HG03432 (cell line): Measurements from ENCODE around the gene ZNF512.
"Not testable (repeated sequence)": the region's sequence is repeated elsewhere in the genome, so short reads cannot be mapped to it uniquely, and the experiment has no call there.

Source experiments
- ATAC-seq: cut with Tn5 transposase; IDR thresholded peaks from one replicate; pipeline ENCODE4 v1.9.1; 2021; ENCODE audit warnings: mild to moderate bottlenecking, moderate library complexity; ENCODE audit not compliant: unreplicated experiment

Gene ZNF512, protein sequence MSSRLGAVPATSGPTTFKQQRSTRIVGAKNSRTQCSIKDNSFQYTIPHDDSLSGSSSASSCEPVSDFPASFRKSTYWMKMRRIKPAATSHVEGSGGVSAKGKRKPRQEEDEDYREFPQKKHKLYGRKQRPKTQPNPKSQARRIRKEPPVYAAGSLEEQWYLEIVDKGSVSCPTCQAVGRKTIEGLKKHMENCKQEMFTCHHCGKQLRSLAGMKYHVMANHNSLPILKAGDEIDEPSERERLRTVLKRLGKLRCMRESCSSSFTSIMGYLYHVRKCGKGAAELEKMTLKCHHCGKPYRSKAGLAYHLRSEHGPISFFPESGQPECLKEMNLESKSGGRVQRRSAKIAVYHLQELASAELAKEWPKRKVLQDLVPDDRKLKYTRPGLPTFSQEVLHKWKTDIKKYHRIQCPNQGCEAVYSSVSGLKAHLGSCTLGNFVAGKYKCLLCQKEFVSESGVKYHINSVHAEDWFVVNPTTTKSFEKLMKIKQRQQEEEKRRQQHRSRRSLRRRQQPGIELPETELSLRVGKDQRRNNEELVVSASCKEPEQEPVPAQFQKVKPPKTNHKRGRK

DNA sequence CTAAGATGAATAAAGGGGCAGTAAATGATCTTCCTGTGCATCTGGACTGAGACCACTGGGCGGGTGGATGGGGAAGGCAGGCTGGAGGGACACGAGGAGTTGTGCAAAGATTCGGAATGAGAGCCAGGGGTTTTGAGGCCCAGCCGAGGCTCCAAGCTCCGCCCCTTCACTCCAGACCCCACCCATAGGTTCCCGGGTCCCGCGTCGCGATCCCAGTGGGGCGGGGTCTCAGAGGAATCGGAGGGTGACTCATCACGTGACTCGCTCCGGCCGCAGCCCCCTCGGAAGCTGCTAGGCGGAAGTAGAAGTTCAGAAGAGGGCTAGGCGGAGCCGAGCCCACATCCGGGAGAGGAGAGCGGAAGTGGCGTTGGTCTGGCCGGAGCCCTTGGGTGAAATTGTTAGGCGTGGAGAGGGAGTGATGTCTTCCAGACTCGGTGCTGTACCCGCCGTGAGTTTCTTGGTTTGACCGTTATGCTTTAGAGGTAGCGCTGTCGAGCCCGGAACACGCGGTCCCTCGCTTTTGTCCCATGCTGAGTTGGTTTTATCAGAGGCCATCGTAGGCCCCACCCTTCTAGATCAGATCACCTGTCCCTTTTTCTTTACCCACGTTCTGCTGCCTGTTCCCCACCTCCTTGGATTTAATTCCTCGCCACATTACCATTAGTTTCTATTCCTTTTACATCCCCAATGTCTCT, at the start of gene ZNF512:
ZNF512 (plus strand) TSS at position 348 of the 695 bp plus-strand sequence; CDS start at position 419, 71 bp downstream.
- ATAC-seq, result peak; percentile 93

DNA sequence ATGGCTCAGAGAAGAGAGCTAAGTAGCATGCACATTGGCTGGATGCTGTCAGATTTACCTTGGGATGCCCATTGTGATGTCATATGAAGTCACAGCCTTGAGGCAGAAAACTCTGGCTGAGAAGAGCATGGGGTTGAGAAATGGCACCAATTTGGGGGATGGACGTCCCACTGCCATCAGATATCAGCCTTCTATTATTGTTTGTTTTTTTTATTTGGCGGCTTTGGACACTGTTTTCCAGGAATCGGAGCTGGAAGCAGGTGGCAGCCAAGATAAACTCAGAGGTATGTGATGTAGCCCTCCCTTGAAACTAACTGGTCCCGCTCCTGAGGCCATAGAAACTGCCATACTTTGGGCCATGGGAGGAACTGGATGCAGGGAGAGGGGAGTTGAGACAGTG, 45.6 kb upstream of the ZNF512 start:
- no peak for ATAC-seq

DNA sequence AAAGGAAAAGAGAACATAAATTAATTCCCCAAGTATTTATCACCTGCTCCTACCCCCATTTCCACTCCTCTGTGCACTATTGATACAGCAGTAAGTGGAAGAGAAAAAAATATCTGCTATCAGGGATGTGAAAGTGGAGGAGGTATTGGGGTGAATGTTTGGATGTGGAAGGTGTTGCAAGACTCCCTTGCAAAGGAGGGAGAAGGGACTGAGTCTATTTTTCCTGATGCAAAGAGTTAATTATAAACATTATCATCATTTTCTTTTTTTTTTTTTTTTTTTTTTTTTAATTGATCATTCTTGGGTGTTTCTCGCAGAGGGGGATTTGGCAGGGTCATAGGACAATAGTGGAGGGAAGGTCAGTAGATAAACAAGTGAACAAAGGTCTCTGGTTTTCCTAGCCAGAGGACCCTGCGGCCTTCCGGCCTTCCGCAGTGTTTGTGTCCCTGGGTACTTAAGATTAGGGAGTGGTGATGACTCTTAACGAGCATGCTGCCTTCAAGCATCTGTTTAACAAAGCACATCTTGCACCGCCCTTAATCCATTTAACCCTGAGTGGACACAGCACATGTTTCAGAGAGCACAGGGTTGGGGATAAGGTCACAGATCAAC, 43.9 kb upstream of the ZNF512 start:
- not testable (repeated sequence) for ATAC-seq

DNA sequence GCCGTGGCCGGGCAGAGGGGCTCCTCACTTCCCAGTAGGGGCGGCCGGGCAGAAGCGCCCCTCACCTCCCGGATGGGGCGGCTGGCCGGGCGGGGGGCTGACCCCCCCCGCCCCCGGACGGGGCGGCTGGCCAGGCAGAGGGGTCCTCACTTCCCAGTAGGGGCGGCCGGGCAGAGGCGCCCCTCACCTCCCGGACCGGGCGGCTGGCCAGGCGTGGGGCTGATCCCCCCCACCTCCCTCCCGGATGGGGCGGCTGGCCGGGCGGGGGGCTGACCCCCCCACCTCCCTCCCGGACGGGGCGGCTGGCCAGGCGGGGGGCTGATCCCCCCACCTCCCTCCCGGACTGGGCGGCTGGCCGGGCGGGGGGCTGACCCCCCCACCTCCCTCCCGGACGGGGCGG, 43.2 kb upstream of the ZNF512 start:
- not testable (repeated sequence) for ATAC-seq

DNA sequence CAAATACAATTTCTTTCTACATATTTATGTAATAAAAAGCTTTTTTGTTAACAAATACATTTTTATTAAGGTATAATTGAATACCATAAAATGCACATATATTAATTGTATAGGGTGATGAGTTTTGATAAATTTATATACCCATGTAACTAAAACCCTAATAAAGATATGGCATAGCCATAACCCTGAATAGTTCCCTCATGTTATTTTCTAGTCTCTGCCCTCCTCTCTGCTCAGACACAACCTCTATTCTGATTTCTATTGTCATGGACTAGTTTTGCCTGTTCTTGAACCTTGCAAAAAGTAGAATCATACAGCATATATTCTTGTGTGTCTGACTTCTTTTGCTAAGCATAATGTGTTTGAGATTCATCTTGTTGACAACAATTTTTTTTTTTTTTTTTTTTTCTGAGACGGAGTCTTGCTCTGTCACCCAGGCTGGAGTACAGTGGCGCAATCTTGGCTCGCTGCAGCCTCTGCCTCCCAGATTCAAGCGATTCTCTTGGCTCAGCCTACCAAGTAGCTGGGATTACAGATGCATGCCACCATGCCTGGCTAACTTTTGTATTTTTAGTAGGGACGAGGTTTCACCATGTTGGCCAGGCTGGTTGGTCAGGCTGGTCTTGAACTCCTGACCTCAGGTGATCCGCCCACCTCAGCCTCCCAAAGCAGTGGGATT, 38.6 kb upstream of the ZNF512 start:
- ATAC-seq, result no peak

DNA sequence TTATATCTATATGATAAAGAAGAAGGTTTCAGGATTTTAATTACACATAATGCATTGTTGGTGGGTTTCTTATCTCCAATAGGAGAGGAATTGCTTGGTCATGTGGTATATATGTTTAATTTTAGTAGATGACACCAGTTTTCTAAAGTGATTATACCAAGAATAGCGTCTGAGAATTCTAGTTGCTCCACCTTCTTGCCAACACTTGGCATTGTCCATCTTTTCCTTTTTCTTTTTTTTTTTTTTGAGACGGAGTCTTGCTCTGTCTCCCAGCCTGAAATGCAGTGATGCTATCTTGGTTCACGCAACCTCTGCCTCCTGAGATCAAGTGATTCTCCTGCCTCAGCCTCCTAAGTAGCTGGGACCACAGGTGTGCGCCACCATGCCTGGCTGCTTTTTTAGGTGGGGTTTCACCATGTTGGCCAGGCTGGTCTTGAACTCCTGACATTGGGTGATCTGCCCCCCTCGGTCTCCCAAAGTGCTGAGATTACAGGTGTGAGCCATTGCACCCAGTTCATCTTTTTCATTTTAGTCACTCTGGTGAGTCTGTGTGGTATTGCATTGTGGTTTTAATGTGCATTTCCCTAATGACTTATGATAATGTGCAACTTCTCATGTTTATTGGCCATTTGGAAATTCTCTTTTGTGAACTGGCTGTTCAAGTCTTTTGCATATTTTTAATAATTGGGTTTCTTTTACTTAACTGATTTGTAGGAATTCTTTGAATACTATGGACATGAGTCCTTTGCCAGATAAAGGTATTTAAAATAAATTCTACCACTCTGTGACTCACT, 37.3 kb upstream of the ZNF512 start:
- no peak for ATAC-seq

DNA sequence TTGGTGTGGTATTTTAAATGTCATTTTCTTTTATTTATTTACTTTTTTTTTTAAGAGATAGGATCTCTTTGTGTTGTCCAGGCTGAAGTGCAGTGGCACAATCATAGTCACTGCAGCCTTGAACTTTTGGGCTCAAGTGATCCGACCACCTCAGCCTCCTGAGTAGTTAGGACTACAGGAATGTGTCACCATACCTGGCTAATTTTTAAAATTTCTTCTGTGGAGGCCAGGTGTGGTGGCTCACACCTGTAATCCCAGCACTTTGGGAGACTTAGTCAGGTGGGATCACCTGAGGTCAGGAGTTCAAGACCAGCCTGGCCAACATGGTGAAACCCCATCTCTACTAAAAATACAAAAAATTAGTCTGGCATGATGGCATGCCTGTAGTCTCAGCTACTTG, 33.5 kb upstream of the ZNF512 start:
- ATAC-seq, result no peak

DNA sequence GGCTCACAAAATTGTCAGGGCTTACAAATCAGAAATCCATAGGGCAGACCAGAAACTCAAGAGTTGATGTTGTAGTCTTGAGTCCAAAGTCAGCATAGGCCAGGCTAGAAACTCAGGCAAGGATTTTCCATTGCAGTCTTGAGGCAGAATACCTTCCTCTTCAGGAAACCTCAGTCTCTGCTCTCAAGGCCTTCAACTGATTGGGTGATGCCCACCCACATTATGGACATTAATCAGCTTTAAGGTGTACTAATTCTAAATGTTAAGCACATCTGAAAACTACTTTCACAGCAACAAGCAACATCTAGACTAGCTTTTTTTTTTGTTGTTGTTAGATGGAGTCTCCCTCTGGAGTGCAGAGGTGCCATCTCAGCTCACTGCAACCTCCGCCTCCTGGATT, 31.3 kb upstream of the ZNF512 start:
- ATAC-seq, result no peak

DNA sequence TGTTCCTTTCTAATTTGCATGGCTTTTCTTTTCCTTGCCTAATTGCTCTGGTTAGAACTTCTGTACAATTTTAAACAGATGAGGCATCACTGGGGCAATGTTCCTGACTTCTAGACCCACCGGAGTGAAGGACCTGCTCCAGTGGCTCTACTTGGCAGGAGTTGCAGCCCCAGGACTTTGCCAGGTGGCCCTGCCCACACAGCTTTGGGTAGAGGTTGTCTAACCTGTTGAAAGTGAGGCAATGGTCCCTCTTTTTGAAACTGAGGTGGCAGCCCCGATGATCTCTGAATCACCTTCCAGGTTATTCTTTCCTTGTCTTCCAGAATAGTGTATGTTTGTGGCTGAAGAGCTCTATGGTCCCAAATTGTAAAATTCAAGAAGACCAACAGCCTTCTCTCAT, 29.9 kb upstream of the ZNF512 start:
- ATAC-seq, result no peak

DNA sequence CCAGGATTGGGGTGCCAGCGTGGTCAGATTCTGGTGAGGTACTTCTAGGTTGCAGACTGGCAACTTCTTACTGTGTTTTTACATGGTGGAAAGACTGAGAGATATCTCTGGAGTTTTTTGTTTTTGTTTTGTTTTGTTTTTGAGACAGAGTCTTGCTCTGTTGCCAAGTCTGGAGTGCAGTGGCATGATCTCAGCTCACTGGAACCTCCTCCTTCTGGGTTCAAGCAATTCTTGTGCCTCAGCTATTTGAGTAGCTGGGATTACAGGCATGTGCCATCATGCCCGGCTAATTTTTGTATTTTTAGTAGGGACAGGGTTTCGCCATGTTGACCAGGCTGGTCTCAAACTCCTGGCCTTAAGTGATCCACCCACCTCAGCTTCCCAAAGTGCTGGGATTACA, 28.4 kb upstream of the ZNF512 start:
- ATAC-seq, result not testable (repeated sequence)

DNA sequence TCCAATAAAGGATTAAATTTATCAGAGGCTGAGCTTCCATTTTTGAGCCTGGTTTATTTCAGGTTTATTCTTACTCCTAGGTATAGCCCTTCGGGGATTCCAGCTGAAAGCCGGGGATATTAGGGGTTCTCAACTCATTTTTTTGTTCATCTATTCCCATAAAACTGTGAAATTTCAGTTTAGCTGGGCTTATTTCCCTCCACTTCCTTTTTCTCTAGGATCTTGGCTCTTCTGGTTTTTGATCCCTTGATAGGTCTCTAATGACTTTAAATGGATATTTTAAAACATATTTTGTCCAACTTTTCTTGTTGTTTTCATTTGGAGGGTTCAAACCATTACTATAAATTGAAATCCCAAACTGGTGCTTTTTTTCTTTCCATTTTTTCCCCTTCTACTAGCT, 23.6 kb upstream of the ZNF512 start:
- no peak for ATAC-seq

DNA sequence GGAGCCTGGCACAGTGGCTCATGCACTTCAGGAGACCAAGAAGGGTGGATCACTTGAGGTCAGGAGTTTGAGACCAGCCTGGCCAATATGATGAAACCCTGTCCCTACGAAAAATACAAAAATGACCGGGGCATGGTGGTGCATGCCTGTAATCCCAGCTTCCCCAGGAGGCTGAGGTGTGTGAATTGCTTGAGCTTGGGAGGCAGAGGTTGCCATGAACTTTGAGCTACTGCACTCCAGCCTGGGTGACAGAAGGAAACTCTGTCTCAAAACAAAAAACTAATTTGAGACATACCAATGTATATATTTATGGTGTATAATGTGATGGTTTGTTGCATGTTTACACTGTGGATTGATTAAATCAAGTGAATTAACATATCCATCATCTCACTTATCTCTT, 21.8 kb upstream of the ZNF512 start:
- no peak for ATAC-seq

DNA sequence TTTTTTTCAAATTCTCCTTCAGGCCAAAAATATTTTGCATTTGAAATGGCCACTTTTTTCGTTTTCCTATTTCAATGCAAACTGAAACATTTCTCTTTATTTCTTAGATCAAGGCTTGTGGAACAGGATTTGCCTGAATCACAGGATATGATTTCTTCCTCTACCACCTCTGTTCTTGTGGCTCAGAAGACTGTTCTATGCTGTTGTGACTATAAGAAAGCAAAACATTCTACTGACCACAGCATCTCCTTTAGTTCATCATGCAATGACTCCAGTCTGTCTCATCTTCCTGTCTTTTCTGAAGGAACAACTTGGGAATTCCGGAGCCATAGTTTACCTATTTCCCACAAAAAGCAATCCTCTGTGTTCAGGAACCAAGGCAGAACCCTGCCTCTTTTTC, 16.2 kb upstream of the ZNF512 start:
- ATAC-seq, result no peak

DNA sequence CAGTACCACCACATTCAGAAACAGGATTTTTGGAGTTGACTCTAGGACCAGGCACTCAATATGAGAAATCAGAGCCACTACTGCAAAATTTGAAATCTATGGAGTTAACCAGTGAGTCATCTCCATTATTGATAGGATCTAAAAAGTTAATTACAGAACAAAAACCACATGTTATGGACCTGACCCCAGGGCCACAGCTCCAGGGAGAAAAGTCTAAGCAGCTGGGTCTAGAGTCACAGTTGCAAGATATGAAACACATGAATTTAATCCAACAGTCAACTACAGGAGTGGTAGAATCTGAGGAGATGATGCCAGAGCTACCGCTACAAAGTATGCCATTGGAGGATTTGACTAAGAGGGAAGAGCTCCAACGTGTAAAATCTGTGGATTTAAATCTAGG, 13.4 kb upstream of the ZNF512 start:
- ATAC-seq, result no peak

DNA sequence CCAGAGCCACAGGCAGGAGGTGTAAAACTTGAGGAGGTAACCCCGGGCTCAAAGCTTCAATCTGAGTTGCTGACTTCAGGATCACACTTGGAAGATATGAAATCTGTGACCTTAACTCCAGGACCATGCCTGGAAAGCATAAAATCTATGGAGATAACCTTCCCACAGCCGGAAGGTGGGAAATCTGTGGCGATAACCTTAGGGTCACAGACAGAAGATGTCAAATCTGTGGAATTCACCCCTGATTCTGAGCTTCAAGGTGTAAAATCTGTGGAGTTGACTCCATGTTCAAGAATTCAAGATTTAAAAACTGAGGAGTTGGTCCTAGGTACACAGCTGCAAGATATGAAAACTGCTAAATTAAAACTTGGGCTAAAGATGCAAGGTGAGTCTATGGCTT, 11.6 kb upstream of the ZNF512 start:
- ATAC-seq, result no peak

DNA sequence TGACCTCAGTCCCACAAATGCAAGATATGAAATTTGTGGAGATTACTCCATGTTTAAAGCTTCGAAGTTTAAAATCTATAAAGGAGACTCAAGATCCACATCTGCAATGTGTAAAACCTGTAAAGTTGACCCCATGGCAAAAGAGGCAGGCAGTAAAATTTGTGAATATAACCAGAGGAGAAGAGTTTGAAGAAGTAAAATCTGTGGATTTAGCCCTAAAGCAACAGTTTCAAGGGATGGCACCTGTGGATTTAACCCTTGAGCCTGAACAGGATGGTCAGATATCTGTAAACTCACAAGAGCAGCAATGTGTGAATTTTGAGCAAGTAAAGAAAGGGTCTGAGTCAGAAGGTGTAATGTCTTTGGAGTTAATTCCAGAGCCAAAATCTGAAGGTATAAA, 11.2 kb upstream of the ZNF512 start:
- ATAC-seq, result no peak

DNA sequence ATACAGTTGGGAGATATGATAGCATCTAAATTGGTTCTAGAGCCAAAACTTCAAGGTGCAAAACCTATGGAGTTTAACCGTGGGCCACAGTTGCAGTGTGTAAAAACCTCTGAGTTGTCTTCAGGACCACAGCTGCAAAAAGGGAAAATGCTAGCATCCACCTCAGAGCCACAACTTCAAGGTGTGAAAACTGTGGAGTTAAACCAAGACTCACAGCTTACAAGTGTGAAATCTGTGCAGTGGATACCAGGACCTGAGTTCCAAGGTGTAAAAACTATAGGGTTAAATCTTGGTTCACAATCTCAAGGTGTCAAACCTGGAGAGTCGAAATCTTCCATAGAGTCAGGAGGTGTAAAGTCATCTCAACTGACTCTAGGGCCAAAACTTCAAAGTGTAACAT, 10.4 kb upstream of the ZNF512 start:
- ATAC-seq, result no peak

DNA sequence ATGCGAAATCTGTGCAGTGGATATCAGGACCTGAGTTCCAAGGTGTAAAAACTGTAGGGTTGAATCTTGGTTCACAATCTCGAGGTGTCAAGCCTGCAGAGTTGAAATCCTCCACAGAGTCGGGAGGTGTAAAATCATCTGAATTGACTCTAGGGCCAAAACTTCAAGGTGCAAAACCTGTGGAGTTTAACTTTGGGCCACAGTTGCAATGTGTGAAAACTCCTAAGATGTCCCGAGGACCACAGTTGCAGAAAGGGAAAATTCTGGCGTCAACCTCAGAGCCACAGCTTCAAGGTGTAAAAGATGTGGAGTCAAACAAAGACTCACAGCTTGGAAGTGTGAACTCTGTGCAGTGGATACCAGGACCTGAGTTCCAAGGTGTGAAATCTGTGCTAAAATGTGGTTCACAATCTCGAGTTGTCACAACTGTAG, 9.8 kb upstream of the ZNF512 start:
- ATAC-seq, result no peak

DNA sequence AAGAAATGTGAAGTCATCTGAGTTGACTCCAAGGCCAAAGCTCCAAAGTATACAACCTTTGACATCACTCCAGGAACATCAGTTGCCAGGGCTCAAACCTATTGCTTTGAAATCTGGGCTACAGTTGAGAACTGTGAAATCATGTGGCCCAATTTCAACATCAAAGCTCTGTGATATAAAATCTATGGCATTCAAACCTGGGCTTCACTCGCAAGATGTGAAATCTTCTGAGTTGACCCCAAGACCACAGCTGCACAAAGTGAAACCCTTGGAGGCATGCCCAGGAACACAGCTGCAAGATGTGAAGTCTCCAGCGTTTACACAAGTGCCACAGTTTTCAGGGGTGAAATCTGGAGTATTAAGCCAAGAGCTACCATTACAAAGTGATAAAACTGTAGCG, 9.4 kb upstream of the ZNF512 start:
- ATAC-seq, result no peak

DNA sequence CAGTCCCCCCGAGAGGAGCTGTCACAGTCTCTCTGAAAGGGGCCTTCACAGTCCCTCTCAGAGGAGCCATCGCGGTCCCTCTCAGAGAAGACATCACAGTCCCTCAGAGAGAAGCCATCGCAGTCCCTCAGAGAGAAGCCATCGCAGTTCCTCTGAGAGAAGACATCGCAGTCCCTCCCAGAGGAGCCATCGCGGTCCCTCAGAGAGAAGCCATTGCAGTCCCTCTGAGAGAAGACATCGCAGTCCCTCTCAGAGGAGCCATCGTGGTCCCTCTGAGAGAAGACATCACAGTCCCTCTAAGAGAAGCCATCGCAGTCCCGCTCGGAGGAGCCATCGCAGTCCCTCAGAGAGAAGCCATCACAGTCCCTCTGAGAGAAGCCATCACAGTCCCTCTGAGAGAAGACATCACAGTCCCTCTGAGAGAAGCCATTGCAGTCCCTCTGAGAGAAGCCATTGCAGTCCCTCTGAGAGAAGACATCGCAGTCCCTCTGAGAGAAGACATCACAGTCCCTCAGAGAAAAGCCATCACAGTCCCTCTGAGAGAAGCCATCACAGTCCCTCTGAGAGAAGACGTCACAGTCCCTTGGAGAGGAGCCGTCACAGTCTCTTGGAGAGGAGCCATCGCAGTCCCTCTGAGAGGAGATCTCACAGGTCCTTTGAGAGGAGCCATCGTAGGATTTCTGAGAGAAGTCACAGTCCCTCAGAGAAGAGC, 1.3 kb upstream of the ZNF512 start:
- no peak for ATAC-seq
